GM18907 (cell line): Measurements from ENCODE around the gene ICAM5.
"Not testable (repeated sequence)": the region's sequence is repeated elsewhere in the genome, so short reads cannot be mapped to it uniquely, and the experiment has no call there.

ENCODE experiments used
- ATAC-seq: cut with Tn5 transposase; IDR thresholded peaks from one replicate; pipeline ENCODE4 v1.9.1; 2021; ENCODE audit warnings: mild to moderate bottlenecking, moderate library complexity; ENCODE audit not compliant: unreplicated experiment

Gene ICAM5

GRCh38 chr19:10289836-10290356, at the start of gene ICAM5:
Gene ICAM5 (plus strand): TSS chr19:10289952. CDS start chr19:10290044, 92 bp downstream.
- no peak for ATAC-seq

- not testable (repeated sequence) for ATAC-seq
These were observed 47.8 kb upstream of the ICAM5 start for GRCh38 chr19:10241826-10242449.

GRCh38 chr19:10243606-10244005, 46.1 kb upstream of the ICAM5 start:
- ATAC-seq: no peak

DNA sequence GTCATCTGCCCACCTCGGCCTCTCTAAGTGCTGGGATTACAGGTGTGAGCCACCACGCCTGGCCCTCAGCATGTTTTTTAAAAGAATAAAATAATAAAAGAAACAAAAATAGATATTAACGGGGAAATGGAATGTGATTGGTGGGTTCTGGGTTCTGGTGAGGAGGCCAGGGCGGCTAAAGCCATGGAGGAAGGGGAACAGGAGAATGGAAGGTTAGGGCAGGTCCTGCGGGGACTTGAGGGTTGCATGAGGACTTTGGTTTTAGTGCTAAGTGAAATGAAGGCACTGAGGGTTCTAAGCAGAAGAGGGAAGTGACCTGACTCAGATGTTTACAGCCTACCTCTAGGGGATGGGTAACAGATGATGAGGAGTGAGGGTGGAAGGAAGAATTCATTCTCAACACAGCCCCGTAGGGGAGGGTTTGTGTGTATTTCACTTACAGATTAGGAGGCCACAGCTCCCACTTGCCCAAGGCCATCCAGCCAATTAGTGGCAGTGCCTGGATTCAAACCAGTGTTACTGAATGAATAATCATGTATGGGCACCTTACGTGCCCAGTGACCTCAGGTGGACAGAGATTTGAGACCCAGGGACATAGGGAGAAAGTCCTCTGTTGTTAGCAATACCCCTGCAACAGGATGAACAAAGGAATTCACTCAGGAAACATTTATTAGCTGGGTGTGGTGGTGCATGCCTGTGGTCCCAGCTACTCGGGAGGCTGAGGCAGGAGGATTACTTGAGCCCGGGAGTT, 44.4 kb upstream of the ICAM5 start:
- no peak for ATAC-seq

GRCh38 chr19:10246511-10246910, 43.2 kb upstream of the ICAM5 start:
- no peak for ATAC-seq

- peak; percentile 88 for ATAC-seq
These were observed 37.7 kb upstream of the ICAM5 start, which contains the start of gene MRPL4 for GRCh38 chr19:10251792-10252694. Gene MRPL4 (plus strand): TSS chr19:10252214. CDS start chr19:10252254, 40 bp downstream.

- no peak for ATAC-seq
These were observed 37.0 kb upstream of the ICAM5 start for GRCh38 chr19:10252707-10253106.

GRCh38 chr19:10254244-10254643, 35.5 kb upstream of the ICAM5 start:
- no peak for ATAC-seq

GRCh38 chr19:10255358-10255757, 34.4 kb upstream of the ICAM5 start:
- no peak for ATAC-seq

- no peak for ATAC-seq
These were observed 33.2 kb upstream of the ICAM5 start for GRCh38 chr19:10256551-10256950.

- ATAC-seq: no peak
These were observed 32.7 kb upstream of the ICAM5 start for GRCh38 chr19:10256970-10257615.

DNA sequence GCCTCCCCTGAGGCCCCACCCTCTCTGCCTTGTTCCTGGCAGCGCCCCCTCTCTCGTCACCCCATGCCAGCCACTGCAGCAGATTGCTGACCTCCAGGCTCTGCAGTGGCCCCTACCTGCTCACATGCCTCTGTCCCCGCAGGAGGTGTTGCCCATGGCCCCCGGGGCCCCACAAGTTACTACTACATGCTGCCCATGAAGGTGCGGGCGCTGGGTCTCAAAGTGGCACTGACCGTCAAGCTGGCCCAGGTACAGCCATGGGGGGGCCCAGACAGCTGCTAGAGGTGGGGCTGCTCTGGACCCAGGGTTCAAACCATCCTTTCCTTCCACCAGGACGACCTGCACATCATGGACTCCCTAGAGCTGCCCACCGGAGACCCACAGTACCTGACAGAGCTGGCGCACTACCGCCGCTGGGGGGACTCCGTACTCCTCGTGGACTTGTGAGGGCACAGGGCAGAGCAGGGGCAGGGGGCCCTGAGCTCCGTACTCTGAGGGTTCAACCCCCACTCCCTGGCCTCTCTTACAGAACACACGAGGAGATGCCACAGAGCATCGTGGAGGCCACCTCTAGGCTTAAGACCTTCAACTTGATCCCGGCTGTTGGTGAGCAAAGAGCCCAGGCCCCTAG, 31.6 kb upstream of the ICAM5 start:
- ATAC-seq: no peak

- ATAC-seq: no peak
These were observed 30.4 kb upstream of the ICAM5 start for GRCh38 chr19:10259162-10259905.

DNA sequence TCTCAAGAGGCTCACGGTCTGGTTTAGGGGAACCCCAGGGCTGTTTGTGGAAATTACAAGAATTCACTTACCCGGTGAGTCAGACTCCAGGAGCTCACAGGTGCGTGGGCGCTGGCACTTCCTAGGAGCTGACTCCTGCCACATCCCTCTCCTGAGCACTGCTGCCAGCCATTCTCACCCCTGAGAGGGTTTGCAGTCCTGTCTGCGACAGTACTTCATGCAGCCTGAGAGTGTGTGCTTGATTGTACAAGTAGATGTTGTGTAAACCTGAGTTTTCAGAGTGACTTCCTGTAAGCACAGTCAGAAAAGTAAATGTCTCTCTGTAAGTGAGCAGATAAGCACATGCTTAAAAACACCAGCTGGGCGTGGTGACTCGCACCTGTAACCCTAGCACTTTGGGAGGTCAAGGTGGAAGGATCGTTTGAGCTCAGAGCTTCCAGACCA, 29.6 kb upstream of the ICAM5 start:
- no peak for ATAC-seq

GRCh38 chr19:10262771-10263170, 27.0 kb upstream of the ICAM5 start:
- no peak for ATAC-seq

DNA sequence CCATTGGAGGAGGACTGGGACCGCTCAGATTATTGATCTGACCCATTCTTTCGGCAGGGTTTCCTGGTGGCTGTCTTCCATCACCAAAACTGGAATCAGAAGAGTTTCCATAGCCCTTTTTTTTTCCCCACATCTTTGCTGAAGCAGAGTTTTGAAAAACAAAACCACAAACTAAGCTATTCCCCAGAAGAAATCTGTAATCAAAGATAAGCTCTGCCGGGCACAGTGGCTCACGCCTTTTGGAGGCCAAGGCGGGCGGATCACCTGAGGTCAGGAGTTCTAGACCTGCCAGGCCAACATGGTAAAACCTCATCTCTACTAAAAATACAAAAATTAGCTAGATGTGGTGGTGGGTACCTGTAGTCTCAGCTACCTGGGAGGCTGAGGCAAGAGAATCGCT, 23.0 kb upstream of the ICAM5 start:
- ATAC-seq: no peak

- ATAC-seq: no peak
These were observed 21.7 kb upstream of the ICAM5 start for GRCh38 chr19:10268071-10268470.

- ATAC-seq: peak; percentile 43
These were observed 20.2 kb upstream of the ICAM5 start for GRCh38 chr19:10269333-10270179.
